D341Med (cell line): Measurements from ENCODE around the gene ENDOG.
"Not testable (repeated sequence)": the region's sequence is repeated elsewhere in the genome, so short reads cannot be mapped to it uniquely, and the experiment has no call there.

Source experiments
- DNase-seq: peaks from one replicate; pipeline ENCODE4 v3.0.0; 2012; ENCODE audit warnings: low spot score

ENDOG gene

DNA sequence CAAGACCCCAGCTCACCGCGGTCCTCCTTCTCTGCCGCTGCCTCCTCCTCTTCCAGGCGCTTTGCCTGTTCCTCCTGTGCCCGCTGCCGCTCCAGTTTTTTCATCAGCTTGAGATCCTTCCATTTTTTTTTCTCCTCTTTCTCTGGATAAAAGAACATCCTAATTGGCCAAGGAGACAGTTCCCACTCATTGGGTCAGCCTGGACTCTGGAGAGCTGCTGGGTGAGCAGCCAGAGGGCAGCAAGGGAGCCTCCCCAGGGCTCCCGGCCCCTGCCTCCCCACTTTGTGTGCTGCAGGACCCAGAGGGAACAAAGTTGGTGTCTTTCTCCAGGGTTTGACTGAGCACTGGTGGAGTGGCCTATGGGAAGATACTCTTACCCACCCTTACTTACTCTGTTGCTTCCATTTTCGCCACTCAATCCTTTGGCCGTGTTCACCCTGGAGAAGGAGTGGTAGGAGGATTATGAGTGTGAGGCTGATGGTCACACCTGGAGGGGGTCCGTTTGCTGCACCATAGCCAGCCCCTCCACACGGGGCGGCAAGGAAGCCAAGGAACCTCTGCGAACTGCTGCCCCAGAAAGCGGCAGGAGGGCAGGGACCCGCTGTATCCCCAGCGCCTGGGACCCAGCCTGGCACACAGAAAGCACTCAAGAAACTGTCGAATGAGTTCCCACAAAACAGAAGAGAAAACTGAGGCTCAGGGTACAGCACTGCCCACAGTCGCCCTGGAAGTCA lies 10.6 kb downstream of the ENDOG start:
- DNase-seq, result peak; percentile 31

DNA sequence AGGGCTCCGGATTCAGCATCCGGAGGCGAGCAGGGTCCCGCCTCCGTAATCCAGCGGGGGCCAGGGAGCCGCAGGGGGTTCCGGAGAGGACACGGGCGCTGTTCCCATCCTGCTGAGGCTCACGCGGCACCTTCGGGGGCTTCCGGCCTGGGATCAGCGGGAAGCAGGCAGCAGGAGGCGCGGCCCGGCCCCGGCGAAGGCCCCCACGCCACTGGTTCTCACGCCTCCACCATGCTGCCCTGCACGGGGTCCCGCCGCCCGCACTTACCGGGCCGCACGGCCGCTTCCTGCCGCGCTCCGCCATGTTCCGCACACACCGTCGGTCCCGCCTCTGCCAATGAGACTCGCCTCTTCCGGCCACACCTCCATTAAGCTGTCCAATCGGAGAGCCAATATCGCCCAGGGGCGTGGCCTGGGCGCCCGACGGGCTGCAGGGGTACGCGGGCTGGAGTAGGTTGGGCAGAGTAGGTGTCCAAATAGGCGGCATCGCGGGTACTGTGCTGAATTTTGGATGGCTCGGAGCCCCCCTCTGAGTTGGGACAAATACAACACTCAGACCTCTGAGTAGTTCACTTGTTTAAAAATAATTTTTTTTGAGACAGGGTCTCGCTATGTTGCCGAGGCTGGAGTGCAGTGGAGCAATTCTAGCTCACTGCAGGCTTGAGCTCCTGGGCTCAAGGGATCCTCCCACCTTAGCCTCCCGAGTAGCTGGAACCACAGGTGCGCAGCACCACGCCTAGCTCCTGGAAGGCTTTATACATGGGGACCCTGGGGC lies 11.4 kb downstream of the ENDOG start, which contains the start of gene SPOUT1:
Gene SPOUT1 (minus strand): TSS at position 318 of the 775 bp plus-strand sequence. CDS start 14 bp downstream, at position 304.
- DNase-seq, result peak; percentile 98

DNA sequence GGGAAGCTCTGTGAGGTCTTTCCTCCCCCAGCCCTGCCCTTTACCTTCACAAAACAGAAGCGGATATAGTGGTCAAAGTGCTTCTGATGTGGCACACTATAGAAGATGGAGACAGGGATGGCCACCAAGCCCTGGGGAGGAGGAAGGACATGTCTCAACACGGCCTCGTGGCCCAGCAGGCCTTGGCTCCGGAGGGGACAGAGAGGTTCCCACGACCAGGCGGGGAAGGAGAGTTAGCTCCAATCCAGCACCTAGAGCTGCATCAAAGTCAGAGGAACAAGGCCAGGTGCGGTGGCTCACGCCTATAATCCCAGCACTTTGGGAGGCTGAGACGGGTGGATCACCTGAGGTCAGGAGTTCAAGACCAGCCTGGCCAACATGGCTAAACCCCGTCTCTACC lies 15.4 kb downstream of the ENDOG start:
- DNase-seq, result no peak

DNA sequence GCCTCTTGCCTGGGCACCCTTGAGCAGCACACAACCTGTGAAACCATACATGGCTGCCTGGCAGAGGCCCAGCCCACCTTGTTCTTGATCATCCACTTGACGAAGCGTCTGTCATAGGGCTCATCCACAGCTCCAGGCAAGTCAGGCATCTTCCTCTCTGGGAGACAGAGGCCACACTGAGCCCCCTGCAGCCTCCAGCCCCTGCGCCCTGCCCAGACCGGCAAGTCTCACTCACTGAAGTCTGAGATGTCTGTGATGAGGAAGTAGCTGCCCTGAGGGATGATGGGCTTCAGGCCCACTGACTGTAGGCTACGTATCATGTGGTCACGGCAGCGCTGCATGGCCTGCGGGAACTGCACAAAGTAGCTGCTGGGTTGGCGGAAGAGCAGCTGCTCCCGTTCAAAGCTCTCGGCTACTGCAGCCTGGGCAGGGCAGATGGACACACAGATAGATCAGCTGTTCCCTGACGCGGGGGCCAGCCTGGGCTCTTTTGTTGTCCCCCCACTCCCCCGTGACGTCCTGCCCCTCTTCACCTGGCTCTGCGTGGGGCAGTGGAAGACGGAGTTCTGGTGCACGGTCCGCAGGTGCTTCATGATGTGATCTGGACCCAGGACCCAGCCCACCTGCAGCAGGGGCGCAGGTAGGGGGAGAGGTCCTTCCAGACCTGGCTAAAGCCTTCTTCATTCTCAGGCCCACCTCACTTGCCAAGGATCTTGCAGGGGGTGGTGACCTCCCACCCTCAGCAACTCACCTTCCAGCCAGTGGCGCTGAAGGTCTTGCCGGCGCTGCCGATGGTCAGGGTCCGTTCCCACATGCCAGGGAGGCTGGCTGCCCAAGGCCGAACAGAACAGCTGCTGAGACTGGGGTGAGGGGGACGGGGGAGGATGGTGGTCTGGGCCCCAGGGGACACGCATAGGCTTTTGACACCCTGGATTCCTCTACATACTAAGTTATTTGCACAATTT lies 17.2 kb downstream of the ENDOG start:
- peak; percentile 14 for DNase-seq

DNA sequence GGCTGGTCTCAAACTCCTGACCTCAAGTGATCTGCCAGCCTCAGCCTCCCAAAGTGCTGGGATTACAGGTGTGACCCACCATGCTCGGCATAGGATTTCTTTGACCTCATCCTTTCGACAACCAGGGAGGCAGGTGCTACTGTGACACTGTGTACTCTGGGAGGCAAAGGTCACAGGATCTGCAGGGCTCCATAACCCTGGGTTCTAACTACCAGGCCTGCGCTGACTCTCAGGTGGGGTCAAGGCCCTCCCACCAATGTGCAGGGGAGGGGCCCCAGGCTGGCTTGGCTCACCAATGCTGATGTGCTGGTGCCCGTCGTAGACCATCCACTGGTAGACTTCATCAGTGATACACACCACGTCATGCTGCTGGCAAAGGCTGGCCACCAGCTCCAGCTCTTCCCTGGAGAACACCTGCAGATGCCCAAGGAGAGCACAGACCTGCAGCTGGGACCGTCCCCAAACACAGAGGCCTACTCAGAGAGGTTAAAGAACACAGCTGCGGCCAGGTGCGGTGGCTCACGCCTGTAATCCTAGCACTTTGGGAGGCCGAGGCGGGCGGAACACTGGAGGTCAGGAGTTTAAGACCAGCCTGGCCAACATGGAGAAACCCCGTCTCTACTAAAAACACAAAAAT lies 18.3 kb downstream of the ENDOG start:
- DNase-seq, result peak; percentile 7

DNA sequence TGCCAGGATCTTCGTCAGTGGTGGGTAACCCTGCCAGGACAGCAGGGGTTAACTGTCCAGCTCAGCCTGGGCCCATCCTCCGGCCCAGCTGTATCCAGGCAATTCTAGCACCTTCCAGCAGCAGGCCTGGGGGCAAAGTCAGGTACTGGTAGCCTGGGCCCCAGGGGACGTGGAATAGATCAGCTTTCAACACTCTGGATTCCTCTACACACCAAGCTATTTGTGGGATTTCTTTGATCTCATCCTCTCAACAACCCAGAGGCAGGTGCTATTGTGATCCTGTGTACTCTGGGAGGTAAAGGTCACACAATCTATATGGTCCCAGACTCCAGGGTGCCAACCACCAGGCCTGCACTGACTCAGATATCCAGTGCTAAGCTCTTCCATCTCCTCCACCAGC lies 20.0 kb downstream of the ENDOG start:
- peak; percentile 24 for DNase-seq

DNA sequence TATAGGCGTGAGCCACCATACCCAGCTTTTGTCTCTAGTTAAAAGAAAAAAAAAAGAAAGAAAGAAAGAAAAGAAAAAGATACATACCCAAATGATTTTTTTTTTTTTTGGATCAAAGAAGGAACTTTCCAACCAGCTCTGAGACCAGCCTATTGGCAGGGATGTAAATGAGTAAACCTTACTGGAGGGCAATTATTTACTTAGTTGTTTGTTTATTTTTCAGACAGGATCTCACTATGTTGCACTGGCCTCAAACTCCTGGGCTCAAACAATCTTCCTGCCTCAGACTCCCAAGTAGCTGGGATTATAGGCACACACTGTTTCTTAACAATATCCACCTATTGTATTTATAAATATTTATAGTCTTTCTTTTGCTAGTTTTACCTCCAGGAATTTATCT lies 22.2 kb downstream of the ENDOG start:
- DNase-seq, result no peak

DNA sequence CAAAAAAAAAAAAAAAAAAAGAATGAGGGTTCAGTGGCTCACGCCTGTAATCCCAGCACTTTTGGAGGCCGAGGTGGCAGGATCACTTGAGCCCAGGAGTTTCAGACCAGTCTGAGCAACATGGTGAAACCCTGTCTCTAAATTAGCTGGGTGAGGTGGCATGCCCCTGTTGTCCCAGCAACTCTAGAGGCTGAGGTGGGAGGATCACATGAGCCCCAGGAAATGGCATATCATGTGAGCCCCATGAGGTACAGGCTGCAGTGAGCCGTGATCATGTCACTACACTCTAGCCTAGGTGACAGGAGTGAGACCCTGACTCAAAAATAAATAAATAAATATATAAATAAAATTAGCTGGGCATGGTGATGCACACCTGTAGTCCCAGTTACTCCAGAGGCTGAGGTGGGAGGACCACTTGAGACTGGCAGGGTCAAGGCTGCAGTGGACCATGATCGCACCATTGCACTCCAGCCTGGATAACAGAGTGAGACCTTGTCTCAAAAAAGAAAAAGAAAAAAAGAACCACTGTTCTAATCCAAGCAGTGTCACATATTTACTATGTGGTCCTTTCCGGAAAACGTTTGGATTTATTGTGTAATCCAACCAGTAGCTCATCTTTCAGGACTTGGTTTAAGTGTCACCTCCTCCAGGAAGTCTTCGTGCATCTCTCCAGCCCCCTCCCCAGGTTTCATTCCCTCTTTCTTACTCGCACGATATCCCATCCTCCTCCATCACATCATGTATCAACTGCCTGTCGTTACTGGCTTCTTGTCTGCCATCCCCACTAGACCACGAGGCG lies 23.6 kb downstream of the ENDOG start:
- DNase-seq, result no peak

DNA sequence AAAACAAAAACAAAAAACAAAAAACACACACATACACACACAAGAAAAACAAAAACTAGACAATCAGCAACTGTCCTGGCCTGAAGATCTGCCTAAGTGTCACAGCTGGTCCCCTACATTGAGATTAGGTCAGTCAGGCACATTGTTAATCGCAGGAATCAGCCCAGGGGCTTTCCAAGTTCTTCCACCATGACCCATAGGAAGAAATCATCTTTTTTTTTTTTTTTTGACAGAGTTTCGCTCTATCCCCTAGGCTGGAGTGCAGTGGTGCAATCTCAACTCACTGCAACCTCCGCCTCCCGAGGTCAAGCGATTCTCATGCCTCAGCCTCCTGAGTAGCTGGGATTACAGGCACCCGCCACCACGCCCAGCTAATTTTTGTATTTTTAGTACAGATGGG lies 24.9 kb downstream of the ENDOG start:
- not testable (repeated sequence) for DNase-seq

DNA sequence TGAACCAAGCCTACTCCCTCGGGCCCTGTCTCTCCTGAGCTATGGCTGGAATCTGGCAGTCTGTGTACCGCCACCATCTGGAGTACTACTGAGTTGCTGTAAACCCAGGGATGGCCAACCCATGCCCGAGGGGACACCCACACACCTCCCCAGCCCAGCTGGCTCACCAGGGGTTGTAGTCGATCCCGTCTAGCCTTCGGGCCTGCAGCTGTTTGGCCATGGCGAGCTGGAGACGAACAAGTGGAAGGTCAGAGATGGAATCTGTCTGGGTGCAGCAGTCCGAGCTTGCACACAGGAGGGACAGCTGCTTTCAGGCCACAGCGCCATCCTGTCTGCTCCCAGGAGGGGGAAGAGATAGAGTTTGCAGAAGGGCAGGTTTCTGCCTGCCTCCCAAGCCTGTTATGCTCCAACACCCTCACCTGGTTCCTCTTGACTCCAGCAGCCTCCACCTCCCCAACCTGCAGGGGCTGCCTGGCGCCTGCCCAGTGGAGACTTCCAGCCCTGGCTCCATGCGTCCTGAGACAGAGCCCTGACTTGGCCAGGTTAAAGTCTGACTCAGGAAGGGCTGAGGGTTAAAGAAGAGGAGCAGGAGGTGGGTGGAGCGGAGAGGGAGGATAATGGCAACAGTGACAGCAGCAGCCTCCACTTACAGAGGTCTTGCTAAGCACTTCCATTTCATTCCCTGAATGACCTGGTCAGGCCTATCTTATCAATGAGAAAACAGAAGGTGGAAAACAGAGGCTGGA lies 27.1 kb downstream of the ENDOG start:
- peak; percentile 77 for DNase-seq

DNA sequence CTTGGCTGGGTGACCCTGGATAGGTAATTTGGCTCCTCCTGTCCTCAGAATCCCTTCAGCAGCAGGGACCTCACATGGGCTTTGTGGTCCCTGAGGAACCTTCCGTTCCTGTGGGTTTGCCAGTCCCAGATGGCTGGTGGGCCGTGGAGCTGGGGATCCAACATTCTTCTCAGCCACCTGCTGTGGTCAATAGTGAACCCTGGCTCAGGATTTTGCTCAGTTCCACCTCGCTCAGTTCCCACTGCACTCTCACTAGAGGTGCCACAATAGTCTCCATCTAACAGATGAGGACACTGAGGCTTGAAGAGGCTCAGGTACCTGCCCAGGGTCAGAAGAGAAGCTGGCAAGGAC lies 28.4 kb downstream of the ENDOG start:
- no peak for DNase-seq

DNA sequence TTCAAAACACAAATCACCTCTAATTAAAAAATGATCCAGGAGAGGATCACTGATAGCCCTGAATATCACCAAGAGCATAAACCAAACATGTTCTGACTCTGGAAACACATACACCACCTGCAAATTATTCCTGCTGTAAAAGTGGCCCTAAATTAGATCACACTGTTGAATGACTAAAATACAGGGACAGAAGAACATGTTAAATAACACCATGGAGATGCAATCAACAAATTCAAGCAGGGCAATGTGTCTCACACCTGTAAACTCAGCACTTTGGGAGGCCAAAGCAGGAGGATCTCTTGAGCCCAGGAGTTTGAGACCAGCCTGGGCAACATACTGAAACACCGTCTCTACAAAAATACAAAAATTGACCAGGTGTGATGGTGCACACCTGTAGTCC lies 29.5 kb downstream of the ENDOG start:
- no peak for DNase-seq

DNA sequence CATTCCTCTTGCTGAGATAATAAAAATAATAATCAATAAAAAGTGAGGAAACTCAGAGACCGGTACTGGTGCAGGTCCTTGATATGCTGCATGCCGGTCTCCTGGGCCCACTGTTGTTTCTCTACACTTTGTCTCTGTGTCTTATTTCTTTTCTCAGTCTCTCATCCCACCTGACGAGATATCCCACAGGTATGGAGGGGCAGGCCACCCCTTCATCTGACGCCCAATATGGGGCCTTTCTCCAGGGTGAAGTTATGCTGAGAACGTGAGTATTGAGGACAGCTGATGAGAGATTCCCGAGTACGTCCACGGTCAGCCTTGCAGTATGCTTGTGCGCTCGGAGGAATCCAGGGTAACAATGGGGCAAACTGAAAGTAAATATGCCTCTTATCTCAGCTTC lies 32.7 kb downstream of the ENDOG start:
- not testable (repeated sequence) for DNase-seq

DNA sequence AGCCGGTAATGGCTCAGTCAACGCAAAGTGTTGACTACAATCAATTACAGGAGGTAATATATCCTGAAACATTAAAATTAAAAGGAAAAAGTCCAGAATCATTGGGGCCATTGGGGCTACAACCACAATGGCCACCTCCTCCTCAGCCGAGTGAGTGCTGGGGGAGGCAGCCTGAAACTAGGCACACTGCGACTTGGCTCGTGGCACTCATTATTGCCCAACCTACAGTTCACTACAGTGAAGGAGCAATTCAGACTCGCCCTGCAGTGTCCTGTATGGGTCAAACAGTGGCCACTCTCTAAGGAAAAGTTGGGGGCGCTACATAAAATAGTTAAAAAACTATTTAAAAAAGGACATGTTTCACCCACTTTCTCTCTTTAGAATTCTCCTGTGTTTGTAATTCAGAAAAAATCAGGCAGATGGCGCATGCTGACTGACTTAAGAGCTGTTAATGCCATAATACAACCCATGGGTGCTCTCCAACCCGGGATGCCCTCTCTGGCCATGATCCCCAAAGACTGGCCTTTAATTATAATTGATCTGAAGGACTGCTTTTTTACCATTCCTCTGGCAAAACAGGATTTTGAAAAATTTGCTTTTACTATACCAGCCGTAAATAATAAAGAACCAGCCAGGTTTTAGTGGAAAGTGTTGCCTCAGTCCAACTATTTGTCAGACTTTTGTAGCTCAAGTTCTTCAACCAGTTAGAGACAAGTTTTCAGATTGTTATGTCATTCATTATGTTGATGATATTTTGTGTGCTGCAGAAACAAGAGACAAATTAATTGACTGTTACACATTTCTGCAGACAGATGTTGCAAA lies 33.7 kb downstream of the ENDOG start:
- DNase-seq, result not testable (repeated sequence)

DNA sequence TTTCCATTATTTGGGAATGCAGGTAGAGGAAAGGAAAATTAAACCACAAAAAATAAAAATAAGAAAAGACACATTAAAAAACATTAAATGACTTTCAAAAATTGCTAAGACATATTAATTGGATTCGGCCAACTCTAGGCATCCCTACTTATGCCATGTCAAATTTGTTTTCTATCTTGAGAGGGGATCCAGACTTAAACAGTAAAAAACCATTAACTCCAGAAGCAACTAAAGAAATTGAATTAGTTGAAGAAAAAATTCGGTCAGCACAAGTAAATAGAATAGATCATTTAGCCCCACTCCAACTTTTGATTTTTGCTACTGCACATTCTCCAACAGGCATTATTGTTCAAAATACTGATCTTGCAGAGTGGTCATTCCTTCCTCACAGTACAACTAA lies 34.3 kb downstream of the ENDOG start:
- not testable (repeated sequence) for DNase-seq

DNA sequence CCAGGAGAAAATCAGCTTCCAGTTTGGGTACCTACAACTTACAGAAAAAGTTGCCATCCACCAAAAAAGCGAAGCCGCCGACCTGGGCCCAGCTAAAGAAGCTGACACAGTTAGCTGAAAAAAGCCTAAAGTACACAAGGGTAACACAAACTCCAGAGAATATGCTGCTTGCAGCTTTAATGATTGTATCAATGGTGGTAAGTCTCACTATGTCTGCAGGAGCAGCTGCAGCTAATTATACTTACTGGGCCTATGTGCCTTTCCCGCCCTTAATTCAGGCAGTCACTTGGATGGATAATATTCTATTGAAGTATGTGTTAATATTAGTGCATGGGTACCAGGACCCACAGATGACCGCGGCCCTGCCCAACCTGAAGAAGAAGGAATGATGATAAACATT lies 36.2 kb downstream of the ENDOG start:
- not testable (repeated sequence) for DNase-seq

DNA sequence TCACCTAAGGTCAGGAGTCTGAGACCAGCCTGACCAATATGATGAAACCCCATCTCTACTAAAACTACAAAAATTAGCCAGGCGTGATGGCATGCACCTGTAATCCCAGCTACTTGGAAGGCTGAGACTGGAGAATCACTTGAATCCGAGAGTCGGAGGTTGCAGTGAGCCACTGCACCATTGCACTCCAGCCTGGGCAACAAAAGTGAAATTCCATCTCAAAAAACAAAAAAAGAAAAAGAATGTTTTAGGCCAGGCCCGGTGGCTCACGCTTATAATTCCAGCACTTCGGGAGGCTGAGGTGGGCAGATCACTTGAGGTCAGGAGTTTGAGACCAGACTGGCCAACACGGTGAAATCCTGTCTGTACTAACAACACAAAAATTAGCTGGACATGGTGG lies 40.2 kb downstream of the ENDOG start:
- not testable (repeated sequence) for DNase-seq

DNA sequence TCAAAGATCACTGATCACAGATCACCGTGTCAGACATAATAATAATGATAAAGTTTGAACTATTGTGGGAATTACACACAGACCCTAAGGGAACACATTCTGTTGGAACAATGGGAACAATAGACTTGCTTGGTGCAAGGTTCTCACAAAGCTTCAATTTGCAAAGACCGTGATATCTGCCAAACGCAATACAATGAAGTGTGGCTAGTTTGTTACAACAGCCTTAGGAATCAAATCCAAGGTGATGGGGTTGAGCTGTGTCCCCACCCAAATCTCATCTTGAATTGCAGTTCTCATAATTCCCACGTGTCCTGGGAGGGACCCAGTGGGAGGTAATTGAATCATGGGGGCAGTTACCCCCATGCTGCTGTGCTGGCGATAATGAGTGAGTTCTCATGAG lies 42.6 kb downstream of the ENDOG start:
- no peak for DNase-seq

DNA sequence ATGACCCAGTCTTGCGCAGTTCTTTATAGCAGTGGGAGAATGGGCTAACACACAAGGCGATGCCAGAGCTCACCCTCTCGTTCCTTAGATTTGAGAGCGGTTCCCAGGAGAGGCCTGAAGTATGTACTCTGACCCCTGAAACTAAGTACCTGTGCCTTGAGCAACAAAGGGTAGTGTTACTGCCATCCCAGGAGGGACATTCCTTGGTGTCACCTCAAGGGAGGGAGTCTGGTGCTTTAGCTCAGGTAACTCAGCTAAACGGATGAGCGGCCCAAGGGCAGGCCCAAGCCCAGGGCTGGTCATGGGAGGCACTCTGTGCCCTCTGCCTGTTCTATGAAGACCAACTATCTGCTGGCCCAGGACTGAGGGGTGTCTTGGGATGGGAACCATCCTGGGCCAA lies 43.2 kb downstream of the ENDOG start:
- DNase-seq, result no peak
